Activated CD4-positive, alpha-beta T cell treated with anti-CD3 and anti-CD28 coated beads, Interleukin-2, amount 10 ng/mL, durations not matched to agents 7 days and 5 days (primary cell): ENCODE results near the gene FGF16. TPM values are rescaled to one million over a fixed set of nuclear protein-coding genes. Genes with fewer than 3 reads are reported as not detected.
A peak's percentile ranks its signal among the peaks of the same experiment; 100 is the strongest.

Experiments
- CTCF ChIA-PET: fragments of 350-600 bp; sonication (Branson Sonifier 250); formaldehyde crosslinking; loops from one replicate; lab custom pipeline; 2021; ENCODE audit warnings: antibody characterized with exemption; lab: Charles Lee
- POLR2A ChIA-PET: fragments of 350-600 bp; sonication (Branson Sonifier 250); formaldehyde crosslinking; loops from one replicate; lab custom pipeline; 2021; ENCODE audit warnings: antibody characterized with exemption; lab: Charles Lee
- DNase-seq: peaks from one replicate; pipeline ENCODE4 v3.0.0-alpha.2; 2020
- H3K27ac Mint-ChIP-seq: one replicate; pipeline ENCODE4 v1.8.0; 2021; ENCODE audit warnings: mild to moderate bottlenecking, moderate library complexity, mixed read lengths
- H3K27me3 Mint-ChIP-seq: one replicate; pipeline ENCODE4 v1.8.0; 2021; ENCODE audit warnings: mixed read lengths
- H3K36me3 Mint-ChIP-seq: one replicate; pipeline ENCODE4 v1.8.0; 2021; ENCODE audit warnings: low read depth, mixed read lengths
- H3K4me1 Mint-ChIP-seq: one replicate; pipeline ENCODE4 v1.8.0; 2021; ENCODE audit warnings: mixed read lengths
- H3K4me3 Mint-ChIP-seq: one replicate; pipeline ENCODE4 v1.8.0; 2021; ENCODE audit warnings: mild to moderate bottlenecking, moderate library complexity, mixed read lengths
- H3K9me3 Mint-ChIP-seq: one replicate; pipeline ENCODE4 v1.8.0; 2021; ENCODE audit warnings: mixed read lengths
- total RNA-seq, 2 experiments: library from RNA; stranded (reverse); gene quantifications; one replicate each; pipeline ENCODE4 v1.2.3, GENCODE V29; 2021

The FGF16 gene
- total RNA-seq, 2 experiments from 2014 or later = not detected

DNA sequence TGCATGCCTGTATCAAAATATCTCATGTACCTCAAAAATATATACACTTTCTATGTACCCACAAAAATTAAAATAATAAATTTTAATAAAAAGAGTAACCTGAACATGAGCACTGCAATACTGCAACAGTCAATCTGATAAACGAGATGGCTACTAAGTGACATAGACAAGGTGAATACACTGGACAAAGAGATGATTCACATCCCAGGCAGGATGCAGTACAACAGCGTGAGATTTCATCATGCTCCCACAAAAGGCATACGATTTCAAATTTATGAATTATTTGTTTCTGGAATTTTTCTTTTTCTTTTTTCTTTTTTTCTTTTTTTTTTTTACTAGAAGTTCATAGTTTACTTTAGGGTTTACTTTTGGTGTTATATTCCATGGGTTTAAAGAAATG lies 12.2 kb upstream of the FGF16 start:
- no peak overlapping the region for H3K27ac Mint-ChIP-seq
- no peaks in the 10 kb centered on the region for H3K9me3 Mint-ChIP-seq
- POLR2A ChIA-PET = no interaction called here
- H3K4me3 Mint-ChIP-seq = no peak overlapping the region
- CTCF ChIA-PET = no interaction called here
- H3K27me3 Mint-ChIP-seq = no peaks in the 10 kb centered on the region
- no peaks in the 10 kb centered on the region for H3K4me1 Mint-ChIP-seq
- DNase-seq = no peak
- no peaks in the 10 kb centered on the region for H3K36me3 Mint-ChIP-seq

DNA sequence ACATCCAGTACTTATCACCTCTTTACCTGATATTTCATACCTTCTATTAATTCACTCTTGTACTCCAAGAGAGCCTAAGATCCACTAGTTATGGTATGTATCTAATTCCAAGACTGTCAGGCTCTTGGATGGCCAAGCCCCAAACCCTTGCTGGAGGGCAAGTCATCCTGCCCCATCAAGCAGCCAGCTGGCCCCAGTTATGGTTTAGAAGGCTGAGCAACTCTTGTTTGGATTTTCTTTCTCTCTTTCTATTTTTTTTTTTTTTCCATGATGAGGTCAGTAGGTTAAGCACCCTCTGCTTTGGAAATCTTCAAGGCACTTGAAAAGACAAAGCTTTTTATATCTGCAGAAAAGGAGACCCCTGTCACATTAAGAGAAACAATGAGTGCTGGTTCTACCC lies 10.9 kb upstream of the FGF16 start:
- Mint-ChIP-seq H3K27me3 (no peaks in the 10 kb centered on the region), H3K4me3 (no peak overlapping the region), H3K9me3 (no peaks in the 10 kb centered on the region), H3K4me1 (no peaks in the 10 kb centered on the region), H3K27ac (no peak overlapping the region), H3K36me3 (no peaks in the 10 kb centered on the region)
- DNase-seq = no peak
- POLR2A ChIA-PET = no interaction called here
- CTCF ChIA-PET = no interaction called here

DNA sequence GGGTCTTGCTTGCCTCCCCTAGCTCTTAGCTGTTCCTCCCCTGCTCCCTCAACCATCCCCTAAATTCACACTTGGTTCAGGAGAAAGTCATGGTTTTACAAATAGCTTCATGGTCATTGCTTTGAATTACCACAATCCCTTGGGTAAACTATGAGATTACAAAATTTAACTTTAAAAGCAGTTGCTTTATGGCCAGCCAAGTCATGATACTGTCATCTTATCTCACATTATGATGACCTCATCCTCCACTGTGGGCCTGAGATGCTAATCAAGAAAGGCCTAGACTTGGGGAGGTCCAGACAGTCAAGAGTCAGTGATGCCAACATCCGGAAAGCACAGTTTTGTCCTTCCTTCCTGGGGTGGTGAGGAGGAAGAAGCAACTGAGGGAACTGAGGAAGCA lies 10.5 kb upstream of the FGF16 start:
- no peak for DNase-seq
- CTCF ChIA-PET = no interaction called here
- no peaks in the 10 kb centered on the region for H3K27me3 Mint-ChIP-seq
- no peak overlapping the region for H3K27ac Mint-ChIP-seq
- POLR2A ChIA-PET = no interaction called here
- H3K36me3 Mint-ChIP-seq = no peaks in the 10 kb centered on the region
- H3K4me3 Mint-ChIP-seq = no peak overlapping the region
- H3K9me3 Mint-ChIP-seq = no peaks in the 10 kb centered on the region
- H3K4me1 Mint-ChIP-seq = peaks cover 2% of the 10 kb centered on the region

DNA sequence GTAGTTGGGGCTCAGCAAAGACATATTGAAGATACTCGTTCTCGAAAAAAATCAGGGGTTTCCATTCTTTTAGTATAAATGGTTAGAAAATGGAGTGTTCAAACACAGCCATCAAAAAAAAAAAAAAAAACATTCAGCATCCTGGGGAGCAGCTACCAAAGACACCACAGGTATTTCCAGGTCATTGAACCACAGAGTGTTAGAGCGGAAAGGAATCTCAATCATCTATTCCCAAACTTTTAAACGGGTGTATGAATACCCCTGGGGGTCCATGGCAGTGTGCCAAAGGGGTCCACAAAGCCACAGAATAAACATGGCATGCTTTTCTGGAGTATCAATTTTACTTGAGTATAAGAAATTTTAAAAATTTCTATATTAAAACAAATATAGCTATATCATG lies 6.9 kb upstream of the FGF16 start:
- POLR2A ChIA-PET = no interaction called here

DNA sequence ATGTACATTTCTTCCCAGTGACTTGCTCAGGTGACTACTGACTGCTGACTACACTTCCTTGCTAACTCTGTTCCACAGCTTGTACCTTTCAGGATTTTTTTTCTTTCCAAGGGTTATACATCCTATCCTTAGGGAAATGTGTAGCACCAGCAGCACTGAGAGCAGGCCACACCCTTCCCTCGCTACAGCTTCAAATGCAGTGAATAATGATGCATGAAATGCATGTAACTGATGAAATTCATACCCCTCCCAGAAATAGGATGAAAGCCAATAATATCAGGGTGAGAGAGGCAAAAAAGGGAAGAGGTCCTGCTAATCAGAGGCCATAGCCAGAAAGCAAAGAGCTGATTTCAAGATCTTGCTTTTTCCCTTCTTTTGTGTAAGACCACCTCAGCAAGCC lies 6.2 kb upstream of the FGF16 start:
- H3K27ac Mint-ChIP-seq = no peak overlapping the region
- H3K4me1 Mint-ChIP-seq = peaks cover 6% of the 10 kb centered on the region
- ChIA-PET CTCF (interaction anchor here (0.6 kb wide), 1 partner anchor 566 kb away, joined by 3 read pairs; no protein-coding TSS in a partner anchor), POLR2A (no interaction called here)
- no peak overlapping the region for H3K4me3 Mint-ChIP-seq
- H3K36me3 Mint-ChIP-seq = no peaks in the 10 kb centered on the region
- no peaks in the 10 kb centered on the region for H3K9me3 Mint-ChIP-seq
- peaks cover 4% of the 10 kb centered on the region for H3K27me3 Mint-ChIP-seq
- no peak for DNase-seq

More for the DNA sequence above, 6.9 kb upstream of the FGF16 start:
- no peaks in the 10 kb centered on the region for H3K9me3 Mint-ChIP-seq
- DNase-seq = no peak
- no peak overlapping the region for H3K27ac Mint-ChIP-seq
- peaks cover 2% of the 10 kb centered on the region for H3K4me1 Mint-ChIP-seq
- H3K4me3 Mint-ChIP-seq = no peak overlapping the region
- H3K27me3 Mint-ChIP-seq = no peaks in the 10 kb centered on the region
- H3K36me3 Mint-ChIP-seq = no peaks in the 10 kb centered on the region
- CTCF ChIA-PET = no interaction called here

DNA sequence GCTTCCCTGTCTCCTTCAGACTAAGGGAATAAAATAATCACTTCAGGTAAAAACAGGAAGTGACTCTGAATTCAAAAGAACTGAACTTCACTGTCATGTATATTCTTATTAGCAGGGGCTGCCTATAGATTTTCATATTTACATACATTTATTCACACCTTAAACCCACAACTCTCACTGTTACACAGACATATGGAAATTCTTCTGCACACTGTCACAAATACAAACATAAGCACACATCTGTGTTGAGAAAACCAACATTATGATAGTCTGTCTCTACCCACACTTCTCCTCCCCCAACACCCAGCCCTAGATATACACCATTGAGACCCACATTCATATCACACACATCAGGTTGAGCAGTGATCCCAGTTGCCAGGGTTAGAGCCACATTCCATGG lies 5.7 kb upstream of the FGF16 start:
- peaks cover 6% of the 10 kb centered on the region for H3K4me1 Mint-ChIP-seq
- DNase-seq = no peak
- CTCF ChIA-PET = interaction anchor here (0.6 kb wide), 1 partner anchor 565 kb away, joined by 3 read pairs; no protein-coding TSS in a partner anchor
- no peaks in the 10 kb centered on the region for H3K9me3 Mint-ChIP-seq
- H3K36me3 Mint-ChIP-seq = no peaks in the 10 kb centered on the region
- POLR2A ChIA-PET = no interaction called here
- H3K4me3 Mint-ChIP-seq = no peak overlapping the region
- H3K27ac Mint-ChIP-seq = no peak overlapping the region
- peaks cover 4% of the 10 kb centered on the region for H3K27me3 Mint-ChIP-seq

DNA sequence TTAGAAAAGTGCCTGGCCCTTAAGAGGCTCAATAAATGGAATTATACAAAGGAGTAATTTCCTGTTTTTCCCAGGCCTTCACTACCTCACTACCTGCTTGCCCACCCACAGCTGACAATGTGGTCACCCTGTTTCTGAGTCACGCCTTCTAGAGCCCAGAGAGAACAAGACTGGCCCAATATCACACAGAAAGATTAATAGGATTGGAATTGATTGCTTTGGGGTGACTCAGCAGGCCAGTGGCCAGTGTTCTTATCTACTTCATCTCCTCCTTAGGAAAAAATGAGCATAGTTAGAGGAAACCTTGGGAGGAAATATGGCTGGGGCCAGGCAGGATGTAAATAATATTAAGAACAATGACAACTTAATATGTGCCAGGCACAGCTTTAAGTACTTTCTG lies 4.5 kb upstream of the FGF16 start:
- CTCF ChIA-PET = no interaction called here
- Mint-ChIP-seq H3K9me3 (no peaks in the 10 kb centered on the region), H3K4me3 (no peak overlapping the region), H3K4me1 (peaks cover 13% of the 10 kb centered on the region), H3K27me3 (peaks cover 11% of the 10 kb centered on the region), H3K36me3 (no peaks in the 10 kb centered on the region), H3K27ac (no peak overlapping the region)
- no peak for DNase-seq
- POLR2A ChIA-PET = no interaction called here

DNA sequence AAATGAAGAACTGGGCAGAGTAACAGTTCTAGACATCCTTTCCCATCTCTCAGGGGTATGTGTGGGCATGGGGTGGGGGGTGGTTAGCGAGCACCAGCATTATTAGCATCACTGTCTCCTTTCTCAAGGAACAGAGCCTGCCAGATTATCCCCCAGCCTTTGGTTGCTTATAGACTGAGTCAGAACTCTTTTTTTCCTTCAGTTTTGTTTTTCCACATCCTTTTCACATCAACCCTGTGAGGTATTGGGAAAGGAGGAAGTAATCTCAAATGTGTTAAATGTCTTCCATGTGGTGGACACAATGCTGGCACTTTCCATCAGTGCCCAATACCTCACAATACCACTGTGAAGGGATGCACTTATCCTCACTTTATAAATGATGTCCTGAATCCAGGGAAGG lies 3.1 kb upstream of the FGF16 start:
- ChIA-PET POLR2A (no interaction called here), CTCF (interaction anchor here (1.2 kb wide), 1 partner anchor 11 kb away, joined by 3 read pairs; no protein-coding TSS in a partner anchor)
- H3K36me3 Mint-ChIP-seq = no peaks in the 10 kb centered on the region
- H3K27me3 Mint-ChIP-seq = peaks cover 18% of the 10 kb centered on the region
- no peak overlapping the region for H3K4me3 Mint-ChIP-seq
- H3K9me3 Mint-ChIP-seq = no peaks in the 10 kb centered on the region
- H3K27ac Mint-ChIP-seq = no peak overlapping the region
- H3K4me1 Mint-ChIP-seq = peaks cover 17% of the 10 kb centered on the region
- DNase-seq = no peak

DNA sequence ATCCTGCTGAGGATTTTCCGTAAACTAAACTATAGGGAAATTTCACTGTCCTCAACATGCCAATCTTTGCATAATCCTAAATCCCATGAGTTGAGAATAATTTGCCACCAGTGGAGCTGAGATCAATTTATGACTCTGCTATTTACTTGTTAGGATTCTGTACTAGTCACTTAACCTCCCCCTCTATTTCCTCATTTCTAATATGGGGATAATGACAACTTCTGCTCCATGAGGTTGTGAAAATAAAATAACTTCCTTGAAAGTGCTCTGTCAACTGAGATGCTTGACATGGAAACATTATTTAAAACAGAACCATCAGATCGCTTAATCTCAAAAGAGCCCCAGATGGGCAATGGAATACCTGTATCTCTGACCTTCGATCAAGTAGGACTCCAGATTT lies 2.6 kb upstream of the FGF16 start:
- Mint-ChIP-seq H3K4me3 (no peak overlapping the region), H3K9me3 (no peaks in the 10 kb centered on the region), H3K27me3 (peaks cover 18% of the 10 kb centered on the region), H3K4me1 (peaks cover 17% of the 10 kb centered on the region), H3K36me3 (no peaks in the 10 kb centered on the region), H3K27ac (no peak overlapping the region)
- no peak for DNase-seq
- ChIA-PET CTCF (interaction anchor here (1.2 kb wide), 1 partner anchor 11 kb away, joined by 3 read pairs; no protein-coding TSS in a partner anchor), POLR2A (no interaction called here)

DNA sequence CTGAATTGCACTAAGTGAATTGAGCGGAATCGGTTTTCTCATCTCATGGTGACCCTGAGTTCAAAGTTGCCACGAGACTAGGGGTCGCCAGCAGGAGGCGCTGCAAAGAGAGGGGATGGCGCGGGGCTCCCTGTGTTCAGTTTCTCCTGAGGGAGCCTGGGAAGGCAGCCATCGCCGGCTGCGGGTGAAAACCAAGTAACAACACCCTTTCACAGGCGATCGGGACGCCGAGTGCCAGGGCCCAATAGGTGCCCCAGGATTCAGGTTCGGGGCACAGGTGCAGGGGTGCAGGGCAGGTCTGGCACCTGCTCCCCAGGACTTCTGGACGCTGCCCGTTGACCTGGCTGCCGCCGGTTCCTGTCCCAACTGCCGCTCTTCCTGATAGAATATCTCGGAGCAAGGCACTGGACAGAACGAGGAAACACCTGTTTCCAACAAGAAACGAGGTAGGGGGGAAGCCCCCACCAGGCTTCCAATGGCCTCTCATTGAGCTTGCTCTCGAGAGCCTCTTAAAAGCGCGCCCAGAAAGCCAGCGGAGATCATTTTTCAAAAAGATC lies 1.1 kb upstream of the FGF16 start:
- H3K4me1 Mint-ChIP-seq = peaks cover 17% of the 10 kb centered on the region
- H3K36me3 Mint-ChIP-seq = no peaks in the 10 kb centered on the region
- H3K27ac Mint-ChIP-seq = no peak overlapping the region
- no peaks in the 10 kb centered on the region for H3K9me3 Mint-ChIP-seq
- no peak for DNase-seq
- H3K4me3 Mint-ChIP-seq = peak overlapping the region; percentile 61
- ChIA-PET POLR2A (no interaction called here), CTCF (interaction anchor here (0.5 to 0.6 kb wide), 2 partner anchors 295 to 680 kb away, joined by 4 to 5 read pairs; no protein-coding TSS in a partner anchor)
- H3K27me3 Mint-ChIP-seq = peaks cover 18% of the 10 kb centered on the region

DNA sequence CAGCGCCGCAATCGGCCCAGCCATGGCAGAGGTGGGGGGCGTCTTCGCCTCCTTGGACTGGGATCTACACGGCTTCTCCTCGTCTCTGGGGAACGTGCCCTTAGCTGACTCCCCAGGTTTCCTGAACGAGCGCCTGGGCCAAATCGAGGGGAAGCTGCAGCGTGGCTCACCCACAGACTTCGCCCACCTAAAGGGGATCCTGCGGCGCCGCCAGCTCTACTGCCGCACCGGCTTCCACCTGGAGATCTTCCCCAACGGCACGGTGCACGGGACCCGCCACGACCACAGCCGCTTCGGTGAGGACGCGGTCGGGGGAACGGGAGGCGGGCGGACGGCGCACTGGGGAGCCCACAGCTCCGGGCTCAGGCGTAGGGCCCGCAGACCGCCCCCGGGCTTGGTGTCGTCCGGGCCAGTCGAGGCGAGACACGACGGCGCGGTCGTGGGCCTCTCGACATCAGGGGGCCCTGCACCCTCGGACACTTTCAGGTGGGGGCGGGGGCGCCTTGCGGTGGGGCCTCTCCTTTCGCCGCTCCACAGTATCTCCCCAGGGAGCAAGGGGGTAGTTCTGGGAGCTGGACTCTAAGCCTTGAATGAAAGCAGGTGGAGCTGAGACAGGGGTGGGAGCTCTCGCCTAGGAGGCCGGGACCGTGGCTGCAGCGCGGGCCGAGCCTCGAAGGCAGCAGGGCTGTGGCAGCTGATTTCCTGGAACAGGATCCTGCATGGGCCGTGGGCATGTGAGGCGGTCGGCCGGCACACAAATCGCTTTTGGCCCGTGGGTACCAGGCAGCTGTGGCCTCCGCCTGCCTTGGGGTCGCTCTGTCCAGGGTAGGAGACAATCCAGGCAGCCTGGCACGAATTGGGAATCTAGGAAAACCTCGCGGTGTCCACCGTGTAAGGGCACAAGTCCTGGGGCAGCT lies 722 bp downstream of the FGF16 start:
- Mint-ChIP-seq H3K4me3 (no peak overlapping the region), H3K36me3 (no peaks in the 10 kb centered on the region), H3K9me3 (no peaks in the 10 kb centered on the region), H3K27ac (no peak overlapping the region), H3K4me1 (peaks cover 15% of the 10 kb centered on the region), H3K27me3 (peaks cover 18% of the 10 kb centered on the region)
- ChIA-PET POLR2A (interaction anchor here (0.6 kb wide), 1 partner anchor 26 kb away, joined by 3 read pairs; no protein-coding TSS in a partner anchor), CTCF (interaction anchor here (1.4 kb wide), 1 partner anchor 451 kb away, joined by 5 read pairs; the partner anchor contains the start of gene COX7B)
- no peak for DNase-seq

DNA sequence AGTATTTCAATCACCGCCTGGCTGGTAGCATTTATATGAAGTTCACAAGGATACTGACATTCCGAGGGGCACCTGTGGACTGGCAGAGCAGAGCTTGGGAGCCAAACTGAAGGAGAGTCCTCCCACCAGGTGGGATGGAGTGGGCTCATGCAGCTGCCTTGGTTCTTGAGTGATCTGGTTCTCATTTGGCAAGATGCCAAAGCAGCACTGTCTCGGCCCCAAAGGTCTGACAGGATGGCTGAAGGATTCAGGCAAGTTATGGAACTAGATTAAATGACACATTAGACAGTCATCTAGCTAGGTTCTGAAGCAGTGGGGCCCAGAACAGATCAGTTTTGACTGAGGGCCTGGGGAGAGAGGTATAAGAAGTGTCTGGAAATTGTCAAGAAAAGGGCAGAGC lies 3.2 kb downstream of the FGF16 start:
- CTCF ChIA-PET = no interaction called here
- DNase-seq = no peak
- Mint-ChIP-seq H3K4me3 (no peak overlapping the region), H3K27me3 (peaks cover 18% of the 10 kb centered on the region), H3K9me3 (no peaks in the 10 kb centered on the region), H3K27ac (no peak overlapping the region), H3K36me3 (no peaks in the 10 kb centered on the region), H3K4me1 (peaks cover 15% of the 10 kb centered on the region)
- POLR2A ChIA-PET = no interaction called here

DNA sequence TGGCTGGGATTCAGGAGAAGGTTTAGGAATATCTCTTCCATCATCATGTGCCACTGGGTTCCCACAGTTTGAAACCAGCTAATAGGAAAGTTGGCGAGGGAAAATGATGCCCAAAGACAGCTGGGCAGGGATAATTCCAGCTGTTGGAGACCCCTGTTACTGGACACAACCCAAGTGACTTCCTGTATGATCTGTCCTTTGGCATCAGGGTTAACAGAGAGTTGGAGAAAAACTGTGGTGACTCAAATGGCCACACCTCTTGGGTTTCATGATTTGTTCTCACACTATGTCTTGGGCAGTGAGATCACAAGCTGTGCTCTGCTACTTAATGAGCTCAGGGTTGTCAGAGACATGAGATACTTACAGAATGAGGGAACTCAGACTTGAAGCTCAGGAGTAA lies 3.8 kb downstream of the FGF16 start:
- Mint-ChIP-seq H3K4me3 (no peak overlapping the region), H3K27ac (no peak overlapping the region), H3K9me3 (no peaks in the 10 kb centered on the region), H3K36me3 (no peaks in the 10 kb centered on the region), H3K27me3 (peaks cover 14% of the 10 kb centered on the region), H3K4me1 (peaks cover 11% of the 10 kb centered on the region)
- POLR2A ChIA-PET = no interaction called here
- no peak for DNase-seq
- CTCF ChIA-PET = no interaction called here
